CD4-positive, alpha-beta T cell treated with Interleukin-6 at 100 ng/mL for 8 hours (primary cell): ENCODE data around the gene CHST11.

Source experiments
- DNase-seq: peaks from one replicate; pipeline ENCODE4 v3.0.0-alpha.2; 2020; ENCODE audit warnings: mixed read lengths, low spot score

Gene CHST11

DNA sequence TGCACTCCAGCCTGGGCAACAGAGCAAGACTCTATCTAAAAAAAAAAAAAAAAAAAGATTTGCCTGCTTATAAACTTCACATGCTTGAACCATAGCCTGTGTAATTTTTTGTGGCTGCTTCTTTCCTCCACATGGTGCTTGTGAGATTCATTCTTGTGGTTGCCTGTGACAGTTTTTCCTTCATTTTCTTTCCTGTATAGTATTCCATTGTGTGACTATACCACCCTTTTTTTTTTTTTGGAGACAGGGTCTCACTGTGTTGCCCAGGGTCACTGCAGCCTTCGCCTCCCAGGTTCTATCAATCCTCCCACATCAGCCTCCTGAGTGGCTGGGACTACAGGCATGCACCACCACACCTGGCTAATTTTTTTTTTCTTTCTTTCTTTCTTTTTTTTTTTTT lies 22.6 kb upstream of the CHST11 start:
- DNase-seq: no peak

DNA sequence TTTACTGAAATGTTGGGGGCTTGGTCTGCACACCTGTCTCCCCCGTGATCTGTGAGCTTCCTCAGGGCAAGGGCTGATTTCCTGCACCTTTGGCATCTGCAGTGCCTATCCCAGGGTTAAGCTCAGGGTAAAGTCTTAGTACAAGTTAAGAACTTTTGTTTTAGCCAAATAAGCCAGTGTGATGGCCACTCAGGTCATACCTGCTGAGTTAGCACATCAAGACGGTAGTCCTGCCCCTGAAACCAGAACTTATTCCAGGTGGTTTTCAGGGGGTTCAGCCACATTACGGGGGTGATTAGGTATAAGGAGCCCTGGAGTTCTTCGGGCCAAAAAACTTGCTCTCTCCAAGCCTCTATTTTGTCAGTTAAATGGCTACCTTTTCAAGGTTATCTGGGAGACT lies 21.6 kb upstream of the CHST11 start:
- DNase-seq: no peak

DNA sequence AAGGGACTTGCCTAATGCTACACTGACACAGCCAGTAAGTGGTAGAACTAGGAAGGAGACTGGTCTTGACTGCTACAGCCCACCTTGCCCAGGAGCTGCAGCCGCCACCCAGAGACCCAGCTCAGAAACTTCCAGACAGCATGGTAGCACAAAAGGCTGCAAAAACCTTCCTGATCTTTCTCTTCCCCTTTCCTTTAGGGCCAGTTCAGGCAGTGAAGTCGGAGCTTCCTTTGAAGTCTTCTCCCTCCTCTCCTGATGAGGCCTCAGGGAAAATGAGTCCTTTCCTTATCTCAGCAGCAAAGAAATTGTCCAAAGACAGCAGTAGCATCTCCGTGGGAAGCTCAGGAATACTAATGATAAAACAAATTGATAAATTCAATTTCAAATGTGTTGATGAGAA lies 21.0 kb upstream of the CHST11 start:
- DNase-seq: no peak

DNA sequence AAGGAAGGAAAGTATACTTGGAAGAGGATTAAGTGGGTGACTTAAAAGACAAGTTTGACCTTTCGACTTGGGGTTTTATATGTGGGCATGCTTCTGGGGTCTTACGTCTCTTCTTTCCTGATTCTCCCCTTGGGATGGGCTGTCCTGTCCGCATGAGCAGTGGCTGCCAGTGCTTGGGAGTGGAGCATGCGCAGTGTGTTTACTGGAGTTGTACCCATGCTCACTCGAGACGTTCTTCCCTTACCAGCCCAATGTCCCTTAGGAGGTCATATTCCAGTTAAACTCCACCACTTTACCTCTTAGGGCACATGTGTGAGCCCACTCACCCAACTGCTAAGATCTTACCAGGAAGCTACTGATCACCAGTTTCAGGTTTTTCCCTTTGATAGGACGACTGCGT lies 20.0 kb upstream of the CHST11 start:
- no peak for DNase-seq

DNA sequence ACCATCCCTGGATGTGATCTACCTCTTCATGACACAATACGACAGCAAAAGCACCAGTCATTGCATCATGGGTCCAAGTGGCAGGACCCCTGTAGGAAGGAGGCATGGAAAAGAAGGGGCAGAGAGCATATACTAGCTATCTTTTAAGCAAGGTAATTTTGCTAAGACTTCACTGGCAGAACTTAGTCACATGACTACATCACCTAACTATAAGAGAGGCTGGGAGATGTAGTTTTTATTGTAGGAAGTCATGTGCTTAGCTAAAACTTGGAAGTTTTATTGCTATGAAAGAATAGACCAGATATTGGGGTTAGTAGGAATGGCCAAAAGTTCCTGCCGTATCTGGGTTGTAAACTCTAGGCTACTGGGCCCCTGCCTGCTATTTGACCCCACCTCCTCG lies 18.6 kb upstream of the CHST11 start:
- DNase-seq: no peak

DNA sequence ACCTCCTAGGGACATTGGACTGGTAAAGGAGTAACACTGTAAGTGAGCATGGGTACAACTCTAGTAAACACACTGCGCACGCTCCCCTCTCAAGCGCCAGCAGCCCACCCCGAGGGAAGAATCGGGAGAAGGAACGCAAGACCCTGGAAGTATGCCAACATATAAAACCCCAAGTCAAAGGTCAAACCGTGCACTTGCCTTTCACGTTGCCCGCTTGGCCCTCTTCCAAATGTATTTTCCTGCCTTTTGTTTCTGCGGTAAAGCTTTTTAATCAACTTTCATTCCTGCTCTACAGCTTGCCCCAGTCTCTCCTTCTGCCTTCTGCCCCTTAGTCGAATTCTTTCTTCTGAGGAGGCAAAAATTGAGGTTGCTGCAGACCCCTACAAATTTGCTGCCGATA lies 17.6 kb upstream of the CHST11 start:
- no peak for DNase-seq

DNA sequence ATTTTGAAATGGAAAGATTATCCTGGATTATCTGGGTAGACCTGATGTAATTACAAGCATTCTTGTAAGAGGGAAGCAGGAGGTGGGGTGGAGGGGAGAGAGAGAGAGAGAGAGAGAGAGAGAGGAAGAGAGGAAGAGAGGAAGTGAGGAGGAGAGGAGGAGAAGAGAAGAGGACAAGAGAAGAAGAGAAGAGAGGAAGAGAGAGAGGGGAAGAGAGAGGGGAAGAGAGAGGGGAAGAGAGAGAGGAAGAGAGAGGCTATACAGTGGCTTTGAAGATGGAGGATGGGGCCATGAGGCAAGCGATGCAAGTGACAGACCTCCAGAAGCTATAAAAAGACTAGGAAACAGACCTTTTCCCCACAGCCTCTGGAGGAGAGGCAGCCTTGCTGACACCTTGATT lies 13.7 kb upstream of the CHST11 start:
- no peak for DNase-seq

DNA sequence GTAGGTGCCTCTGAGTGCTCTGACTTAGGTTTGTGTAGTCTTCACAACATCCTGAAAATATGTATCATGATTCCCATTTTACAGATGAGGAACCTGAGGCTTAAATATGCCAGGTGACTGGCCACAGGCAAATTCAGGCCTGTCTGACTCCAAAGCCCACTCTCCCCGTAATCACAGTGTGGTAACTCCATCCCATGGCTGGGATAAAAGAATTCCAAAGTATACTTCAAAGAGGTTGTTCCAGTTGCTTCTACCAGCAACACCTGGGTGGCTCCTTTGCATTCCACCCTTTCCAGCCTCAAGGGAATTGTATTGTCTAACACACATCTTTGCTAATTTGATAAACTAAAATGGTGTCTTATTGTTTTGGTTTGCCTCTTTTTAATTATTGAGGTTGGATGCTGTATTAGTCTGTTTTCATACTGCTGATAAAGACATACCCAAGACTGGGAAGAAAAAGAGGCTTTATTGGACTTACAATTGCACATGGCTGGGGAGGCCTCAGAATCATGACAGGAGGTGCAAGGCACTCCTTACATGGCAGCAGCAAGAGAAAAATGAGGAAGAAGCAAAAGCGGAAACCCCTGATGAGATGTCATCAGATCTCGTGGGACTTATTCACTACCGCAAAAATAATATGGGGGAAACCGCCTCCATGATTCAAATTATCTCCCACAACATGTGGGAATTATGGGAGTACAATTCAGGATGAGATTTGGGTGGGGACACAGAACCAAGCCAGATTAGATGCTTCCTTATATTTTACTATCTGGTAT lies 9.9 kb upstream of the CHST11 start:
- no peak for DNase-seq

DNA sequence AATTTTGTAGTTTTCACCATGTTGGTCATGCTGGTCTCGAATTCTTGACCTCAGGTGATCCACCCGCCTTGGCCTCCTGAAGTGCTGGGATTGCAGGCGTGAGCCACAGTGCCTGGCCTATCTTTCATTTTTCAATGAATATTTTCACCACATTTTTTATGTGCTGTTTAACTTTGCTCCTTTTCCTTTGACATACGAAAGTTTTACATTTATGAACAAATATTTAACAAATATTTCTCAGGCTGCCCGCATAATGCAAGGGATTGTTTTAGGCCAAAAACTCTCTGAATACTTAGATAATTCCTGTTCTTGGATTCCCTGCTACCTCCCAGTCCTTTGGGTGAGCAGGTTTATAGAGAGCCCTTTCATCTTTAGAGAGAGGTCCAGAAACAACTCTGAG lies 8.7 kb upstream of the CHST11 start:
- no peak for DNase-seq

DNA sequence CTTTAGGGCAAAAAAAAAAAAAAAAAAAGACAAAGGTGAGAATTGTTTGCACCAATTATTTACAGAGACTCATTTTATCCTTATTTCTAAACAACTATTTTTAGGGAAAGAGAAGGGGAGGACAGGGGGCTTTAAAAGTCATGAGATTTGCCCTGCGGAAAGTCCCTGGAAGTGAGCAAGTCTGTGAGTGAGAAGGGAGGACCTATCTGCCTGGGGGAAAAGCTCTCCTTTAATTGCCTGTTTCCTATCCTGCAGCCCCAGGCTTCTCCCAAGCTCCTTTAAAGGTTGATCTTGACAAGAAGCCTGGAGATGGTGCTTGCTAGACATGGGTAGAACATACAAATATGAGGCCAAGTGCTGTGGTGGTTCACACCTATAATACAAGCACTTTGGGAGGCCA lies 8.3 kb upstream of the CHST11 start:
- DNase-seq: no peak

DNA sequence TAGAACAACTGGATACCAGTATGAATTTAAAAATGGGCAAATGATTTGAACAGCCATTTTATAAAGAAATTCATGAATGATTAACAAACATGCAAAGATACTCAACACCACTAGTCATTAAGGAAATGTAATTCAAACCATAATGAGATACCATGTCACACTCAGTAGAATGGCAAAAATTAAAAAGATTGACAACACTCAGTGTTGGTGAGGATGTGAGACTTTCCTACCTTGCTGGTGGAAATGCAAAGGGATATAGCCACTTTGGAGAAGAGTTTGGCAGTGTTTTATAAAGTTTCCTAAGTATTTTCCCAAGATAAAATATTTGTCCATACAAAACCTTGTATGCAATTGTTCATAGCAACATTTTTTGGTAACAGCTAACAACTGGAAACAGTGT lies 6.0 kb upstream of the CHST11 start:
- DNase-seq: no peak

DNA sequence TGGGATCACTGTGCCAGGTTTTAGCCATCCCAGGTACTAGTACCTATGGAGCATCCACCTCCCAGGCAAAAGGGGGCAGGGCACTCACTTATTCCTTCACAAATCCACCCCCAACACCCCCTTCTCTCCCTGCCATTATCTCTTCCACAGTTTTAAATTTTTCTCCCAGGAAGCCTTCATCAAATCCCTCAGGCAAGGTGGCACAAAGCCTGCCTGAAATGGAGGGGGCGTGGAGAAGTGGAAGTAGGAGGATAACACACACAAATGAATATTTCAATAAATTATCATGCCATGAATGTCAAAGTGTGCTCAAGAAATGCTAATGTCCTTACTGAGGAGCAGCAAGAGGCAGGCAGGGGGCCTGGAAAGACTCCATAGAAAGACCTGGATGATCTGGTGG lies 4.7 kb upstream of the CHST11 start:
- no peak for DNase-seq

DNA sequence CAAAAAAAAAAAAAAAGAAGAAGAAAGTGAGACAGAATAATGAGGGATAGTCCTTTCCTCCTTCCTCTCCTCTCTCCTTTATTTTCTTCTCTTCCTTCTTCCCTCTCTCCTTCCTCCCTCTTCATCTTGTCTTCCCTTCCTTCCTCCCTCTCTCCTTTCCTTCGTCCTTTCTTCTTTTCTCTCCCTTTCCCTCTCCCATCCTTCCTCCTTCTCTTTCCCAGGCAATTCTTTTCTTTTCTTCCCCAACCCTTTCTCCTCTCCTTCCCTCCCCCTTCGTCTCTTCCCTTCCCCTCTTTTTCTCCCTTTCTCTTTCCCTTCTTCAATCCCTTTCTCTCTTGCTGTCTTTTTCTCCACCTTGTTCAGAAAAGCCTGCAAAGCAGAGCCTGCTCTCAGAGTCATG lies 3.6 kb upstream of the CHST11 start:
- DNase-seq: no peak

DNA sequence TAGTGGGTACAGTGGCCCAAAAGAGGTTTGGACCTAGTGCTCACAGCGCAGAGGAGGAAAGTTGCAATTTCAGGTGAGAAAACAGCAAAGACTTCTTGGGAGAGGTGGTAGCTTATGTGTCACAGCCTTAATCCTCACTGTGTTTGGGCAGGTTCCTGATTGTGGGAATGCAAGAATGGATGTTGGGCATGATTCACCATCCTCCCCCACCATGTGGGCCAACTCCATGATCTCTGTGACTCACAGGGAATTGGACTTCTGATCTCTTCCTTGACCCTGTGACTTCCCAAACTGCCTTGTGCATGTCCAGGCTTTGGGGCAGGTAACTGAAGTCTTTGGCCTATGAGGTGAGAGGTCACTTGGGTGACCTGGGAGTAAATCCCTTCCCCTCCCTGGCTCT lies 1.8 kb upstream of the CHST11 start:
- DNase-seq: no peak

DNA sequence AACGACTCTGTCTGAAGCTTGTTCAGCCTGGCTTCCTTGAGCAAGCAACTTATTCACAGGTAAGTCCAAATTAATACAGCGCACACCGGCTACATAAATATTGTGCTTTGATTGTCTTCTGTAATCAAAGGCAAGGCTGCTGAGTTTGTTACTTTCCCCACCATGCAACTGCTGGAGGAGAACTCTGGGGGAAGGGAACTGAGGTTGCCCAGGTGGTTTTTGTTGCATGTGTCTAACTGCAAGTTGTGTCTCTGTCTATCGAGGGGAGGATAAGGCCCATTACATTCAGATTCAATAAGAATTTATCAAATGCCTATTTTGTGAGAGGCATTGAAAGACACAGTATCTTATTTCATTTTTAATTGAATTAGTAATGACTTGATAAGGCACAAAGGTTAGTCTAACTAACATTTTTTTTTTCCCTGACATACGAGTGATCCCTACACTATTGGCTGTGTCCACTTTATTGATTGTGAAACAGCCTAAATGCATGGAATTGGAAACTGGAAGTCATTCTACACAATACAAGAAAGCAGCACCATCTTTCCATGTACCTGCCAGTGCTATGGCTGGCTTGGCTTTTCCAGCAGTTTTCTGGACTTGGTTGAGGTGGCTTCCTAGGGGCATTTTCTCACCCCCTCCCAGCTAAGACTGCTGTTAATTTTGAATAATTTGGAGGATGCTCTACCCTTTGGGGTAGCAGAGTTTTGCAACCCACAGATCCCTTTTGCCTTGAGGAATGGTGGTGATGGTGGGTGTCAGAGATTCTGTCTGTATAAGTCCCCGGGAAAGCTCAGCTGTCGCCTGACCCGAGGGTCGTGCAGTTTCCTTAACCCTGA lies 951 bp upstream of the CHST11 start:
- DNase-seq: no peak

DNA sequence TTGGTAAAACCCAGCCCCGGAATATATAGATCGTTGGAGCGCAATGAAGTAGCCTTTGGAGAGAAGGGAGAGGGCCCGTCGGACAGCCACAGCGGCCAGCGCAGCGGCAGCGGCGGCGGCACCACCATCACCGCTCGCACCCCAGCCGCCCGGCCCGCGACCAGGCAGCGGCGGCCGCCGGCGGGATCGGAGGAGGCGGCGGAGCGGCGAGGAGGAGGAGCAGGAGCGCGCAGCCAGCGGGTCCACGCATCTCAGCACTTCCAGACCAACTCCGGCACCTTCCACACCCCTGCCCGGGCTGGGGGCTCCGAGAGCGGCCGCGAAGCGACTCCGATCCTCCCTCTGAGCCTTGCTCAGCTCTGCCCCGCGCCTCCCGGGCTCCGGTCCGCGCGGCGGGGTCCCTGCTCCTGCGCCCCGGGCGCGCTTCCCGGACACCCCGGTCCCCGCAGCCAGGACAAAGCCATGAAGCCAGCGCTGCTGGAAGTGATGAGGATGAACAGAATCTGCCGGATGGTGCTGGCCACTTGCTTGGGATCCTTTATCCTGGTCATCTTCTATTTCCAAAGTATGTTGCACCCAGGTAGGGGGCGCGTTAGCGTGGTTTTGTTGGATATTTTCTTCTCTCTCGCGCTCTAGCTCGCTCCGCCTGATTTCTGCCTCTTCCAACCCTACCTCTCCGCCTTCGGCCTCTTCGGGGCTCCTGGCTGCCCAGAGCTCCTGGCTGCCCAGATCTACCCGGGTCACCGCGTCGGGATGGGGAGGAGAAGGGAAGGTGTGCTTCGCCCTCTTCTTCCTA lies 400 bp downstream of the CHST11 start:
- DNase-seq: peak; percentile 54

DNA sequence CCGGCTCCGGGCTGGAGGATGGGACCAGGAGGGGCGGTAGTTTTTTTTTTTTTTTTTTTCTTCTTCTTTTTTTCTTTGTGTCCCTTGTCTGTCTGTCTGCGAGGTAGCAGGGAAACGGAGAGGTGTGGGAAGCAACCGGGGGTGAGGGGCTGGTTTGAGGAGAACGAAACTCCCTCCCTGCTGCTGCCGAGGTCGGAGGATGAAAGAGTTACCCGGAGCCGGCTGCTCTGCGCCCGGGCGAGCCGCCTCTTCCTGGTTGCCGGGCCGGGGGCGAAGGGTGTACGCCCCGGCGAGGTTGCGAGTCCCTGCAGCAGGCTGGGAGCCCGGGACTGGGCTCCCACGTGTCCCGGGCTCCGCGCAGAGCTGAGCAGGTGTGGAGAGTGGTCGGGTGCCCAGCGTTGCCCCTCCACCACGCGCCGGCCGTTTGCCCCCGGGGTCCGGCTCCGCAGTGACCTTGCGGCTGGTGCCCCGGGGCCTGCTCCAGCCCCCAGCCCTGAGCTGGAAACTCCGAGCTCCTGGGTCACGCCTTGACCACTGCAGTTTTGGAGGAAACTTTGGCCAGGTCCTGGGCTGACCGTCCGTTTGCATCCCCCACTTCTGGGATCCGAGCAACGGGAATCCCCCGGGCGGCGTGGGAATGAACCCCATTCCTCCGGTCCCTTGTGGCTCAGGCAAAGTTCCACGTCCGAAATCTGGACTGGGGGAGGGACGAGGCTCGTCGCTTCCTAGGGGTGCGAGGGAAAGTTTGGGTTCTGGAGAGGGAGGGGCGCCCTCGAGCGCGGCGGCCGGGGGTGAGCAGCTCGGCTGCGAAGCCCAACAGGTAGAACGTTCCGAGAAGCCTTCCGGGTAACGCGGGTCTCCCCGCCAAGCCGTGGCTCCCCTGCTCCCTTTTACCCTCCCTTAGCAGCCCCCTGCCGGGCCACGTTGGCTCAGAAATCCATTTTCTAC lies 1.3 kb downstream of the CHST11 start:
- peak; percentile 48 for DNase-seq

DNA sequence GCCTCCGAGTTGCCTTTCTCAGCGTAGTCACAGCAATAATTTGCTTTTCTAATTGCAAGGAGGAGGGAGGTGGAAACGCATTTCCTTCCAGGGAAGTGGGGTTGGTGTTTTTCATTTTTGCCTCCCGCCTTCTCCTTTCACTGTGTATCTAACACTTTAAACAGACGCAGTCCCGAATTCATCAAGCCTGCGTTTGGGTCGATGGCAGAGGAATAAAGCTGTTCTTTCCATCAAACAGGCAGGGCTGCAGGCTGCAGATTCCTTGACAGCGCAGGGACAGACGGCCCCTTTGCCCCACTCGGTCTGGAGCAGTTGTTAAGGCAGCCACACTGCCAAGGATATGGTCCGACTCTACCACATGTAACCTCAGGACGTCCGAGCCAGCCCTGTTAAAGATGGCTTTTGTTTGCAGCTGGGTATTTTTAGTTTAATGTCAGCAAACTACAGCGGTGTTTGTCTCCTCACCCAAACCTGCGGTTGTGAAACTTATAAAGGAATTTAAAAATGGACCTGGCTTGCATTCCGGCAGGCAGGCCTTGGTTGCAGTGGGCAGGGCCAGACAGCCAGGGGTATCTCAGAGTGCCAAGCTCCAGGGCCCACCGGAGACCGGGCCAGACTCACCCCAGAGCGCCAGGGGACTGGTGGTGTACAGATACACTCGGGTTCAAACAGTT lies 2.1 kb downstream of the CHST11 start:
- no peak for DNase-seq

DNA sequence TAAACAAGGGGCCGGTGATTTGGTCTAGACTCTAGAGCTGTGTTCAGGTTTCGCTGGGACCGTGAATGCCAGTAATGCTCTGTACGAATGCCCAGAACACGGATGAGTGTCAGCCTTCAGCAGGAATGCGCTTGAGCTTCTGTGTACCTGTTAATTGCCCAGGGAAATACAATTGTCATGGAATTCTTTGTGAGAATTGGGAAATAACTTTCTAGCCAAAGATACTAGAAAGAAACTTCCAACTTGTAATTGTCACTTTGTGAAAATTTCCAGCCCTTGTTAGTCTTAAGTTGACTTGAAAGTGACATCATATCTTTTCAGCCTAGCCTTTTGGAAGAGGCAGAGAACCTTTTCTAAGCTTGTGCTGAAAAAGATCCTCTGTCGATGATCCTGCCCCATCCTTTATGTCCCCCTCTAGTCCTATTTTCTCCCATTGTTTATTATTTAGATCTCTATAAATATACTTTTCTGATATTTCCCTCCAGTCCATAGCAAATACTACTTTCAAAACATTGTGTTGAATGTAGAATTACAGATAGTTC lies 2.7 kb downstream of the CHST11 start:
- no peak for DNase-seq

DNA sequence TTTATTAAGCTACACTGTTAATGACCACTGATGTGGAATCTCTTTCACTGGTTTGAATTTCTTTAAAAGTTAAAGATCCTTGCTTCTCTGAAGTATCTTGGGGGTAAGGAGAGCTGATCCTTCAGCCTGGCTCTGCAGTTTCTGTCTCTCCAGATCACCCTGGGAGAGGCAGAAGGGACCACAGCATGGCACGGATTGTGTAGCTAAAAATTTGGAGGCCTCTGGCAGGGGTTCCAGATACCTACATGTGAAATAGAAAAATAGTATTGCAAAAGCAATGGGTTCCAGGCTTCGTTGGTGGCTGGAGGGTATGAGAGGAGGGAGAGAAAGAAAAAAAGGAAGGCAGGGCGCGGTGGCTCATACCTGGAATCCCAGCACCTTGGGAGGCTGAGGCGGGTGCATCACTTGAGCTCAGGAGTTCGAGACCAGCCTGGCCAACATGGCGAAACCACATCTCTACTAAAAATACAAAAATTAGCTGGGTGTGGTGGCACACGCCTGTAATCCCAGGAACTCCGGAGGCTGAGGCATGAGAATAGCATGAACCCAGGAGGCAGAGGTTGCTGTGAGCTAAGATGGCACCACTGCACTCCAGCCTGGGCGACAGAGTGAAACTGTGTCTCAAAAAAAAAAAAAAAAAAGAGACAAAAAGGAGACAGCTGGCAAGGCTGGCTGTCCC lies 3.4 kb downstream of the CHST11 start:
- DNase-seq: no peak
